T1000 (cell line): Measurements from ENCODE around the gene CASD1.

Experiments used
- DNase-seq: peaks from one replicate; lab custom pipeline; 2025; ENCODE audit warnings: mixed read lengths; lab: John Stamatoyannopoulos, UW

Gene CASD1

DNA sequence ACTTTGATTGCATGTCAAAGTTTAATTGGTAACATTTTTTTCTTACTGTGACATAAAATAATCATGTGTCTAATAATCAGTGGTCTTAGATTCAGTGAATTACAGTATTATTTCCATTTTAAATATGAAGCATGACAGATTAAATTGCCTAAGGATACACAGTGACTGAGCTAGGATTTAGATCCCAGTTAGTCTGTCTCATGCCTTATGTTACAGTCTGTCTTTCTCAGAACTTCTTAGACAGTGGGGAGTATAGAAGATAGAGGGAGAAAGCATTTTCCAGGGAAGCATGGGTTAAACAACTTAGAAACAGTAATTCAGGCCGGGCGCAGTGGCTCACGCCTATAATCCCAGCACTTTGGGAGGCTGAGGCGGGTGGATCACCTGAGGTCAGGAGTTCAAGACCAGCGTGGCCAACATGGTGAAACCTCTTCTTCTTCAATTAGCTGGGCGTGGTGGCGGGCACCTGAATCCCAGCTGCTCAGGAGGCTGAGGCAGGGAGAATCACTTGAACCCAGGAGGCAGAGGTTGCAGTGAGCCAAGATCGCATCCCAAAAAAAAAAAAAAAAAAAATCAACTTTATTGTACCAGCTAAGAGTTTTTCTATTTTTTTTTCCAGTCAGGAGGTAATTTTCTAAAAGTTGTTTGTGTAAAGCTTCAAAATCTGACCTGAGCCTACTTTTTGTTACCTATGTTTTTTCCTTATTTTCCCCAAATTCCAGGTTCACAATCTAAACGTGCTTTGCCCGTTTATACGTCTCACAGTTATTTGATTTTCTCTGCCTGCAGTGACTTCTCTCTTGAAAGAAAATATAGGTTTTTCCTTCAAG is 3.3 kb downstream of the CASD1 start:
- no peak for DNase-seq

DNA sequence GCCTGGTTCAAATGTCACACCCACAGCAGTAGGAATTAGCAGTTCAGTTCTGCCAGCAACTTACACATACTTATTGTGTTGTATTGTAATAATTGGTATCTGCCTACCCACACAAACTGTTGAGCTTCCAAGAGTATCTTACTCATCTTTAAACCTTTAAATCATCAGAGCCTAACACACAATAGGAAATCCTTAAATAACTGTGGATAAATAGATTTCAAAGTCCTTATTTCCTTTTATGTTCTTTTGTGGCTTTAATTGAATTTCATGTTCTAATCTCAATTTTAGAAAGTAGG is 3.9 kb downstream of the CASD1 start:
- no peak for DNase-seq

DNA sequence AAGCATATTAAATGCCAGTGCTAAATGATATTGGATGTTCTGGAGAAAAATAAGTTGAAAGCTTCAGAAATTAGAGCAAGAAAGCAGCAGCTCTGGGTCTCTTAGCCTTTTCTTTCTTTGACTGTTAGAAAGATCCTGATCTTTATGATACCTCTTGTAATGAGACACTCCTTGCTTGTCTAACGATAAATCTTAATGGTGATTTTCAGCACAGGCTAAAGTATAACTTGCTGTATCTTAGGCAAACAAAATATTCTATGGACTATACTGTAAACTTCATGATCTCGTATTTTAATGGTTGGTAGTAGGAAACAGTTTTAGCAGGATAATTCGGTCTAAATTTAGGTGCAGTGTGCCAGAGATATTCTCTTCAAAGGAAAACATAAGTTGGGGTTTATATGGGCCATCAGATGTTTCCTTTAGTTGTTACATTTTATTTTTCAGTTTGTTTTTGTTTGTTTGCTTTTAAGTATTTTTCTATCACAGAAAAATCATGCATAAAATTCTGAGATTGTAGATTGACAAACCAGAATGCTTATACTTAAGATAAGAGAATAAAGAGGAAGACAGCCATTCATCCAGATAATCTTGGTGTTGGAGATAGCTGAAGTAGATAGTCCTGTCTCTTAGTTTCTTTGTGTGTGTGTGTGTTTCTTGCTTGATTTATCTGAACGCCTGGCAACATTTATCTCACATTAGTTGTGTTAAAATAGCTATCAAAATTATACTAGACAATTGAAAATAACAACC is 4.7 kb downstream of the CASD1 start:
- no peak for DNase-seq

DNA sequence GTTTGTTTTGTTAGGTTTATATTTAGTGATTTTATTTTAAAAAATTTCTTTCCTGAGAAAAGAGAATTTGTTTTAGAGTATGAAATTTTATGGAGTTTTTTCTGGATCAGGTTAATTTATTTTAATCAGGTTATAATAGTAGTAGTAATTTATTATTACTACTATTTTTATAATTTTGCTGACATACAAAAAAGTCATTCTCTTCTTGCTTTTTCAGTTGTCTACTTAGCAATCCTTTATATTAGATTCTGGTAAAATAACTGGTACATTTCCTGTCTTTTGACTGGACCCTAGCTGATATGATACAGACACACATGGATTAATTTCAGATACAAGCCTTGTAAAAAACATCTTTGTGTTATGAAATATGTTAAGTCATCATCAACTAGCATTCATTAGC is 5.3 kb downstream of the CASD1 start:
- no peak for DNase-seq

DNA sequence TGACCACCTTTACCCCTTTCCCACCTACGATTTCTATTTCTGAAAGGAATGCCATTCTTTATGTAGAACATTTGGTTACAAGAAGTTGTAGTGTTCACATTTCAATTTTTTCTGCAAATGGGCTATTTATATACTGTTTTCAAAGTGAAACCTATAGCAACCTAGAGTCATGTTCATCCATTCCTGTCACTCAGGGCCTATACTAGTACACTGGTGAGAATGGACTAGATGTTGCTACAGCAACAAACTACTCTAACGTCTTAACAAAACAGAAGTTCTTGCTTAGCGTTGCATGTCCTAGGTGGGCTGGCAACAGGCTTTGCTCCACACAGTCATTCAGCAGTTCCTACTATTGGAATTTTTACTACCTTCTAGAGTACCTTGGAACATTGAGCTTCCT is 16.3 kb downstream of the CASD1 start:
- DNase-seq: no peak

GRCh38 chr7:94529516-94529915 is 19.9 kb downstream of the CASD1 start:
- no peak for DNase-seq

DNA sequence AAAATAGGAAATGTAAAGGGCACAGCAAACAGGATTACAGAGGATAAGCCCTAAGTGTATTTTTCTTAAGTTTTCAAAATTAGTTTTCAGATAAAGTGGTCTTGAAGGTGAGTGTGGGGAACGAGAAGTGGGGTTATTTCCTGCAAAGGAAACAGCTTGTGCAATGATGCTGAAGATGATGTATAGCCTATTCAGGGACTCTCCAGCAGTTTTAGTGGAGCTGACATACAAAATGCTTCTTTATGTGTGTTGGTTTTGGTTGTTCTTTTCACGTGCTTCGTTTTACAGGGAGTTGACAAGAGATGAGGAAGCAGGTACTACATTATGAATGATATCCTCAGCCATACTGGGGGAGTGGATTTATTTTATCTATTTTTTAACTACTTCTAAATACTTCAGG is 20.5 kb downstream of the CASD1 start:
- no peak for DNase-seq

GRCh38 chr7:94532676-94533075 is 23.1 kb downstream of the CASD1 start:
- no peak for DNase-seq

DNA sequence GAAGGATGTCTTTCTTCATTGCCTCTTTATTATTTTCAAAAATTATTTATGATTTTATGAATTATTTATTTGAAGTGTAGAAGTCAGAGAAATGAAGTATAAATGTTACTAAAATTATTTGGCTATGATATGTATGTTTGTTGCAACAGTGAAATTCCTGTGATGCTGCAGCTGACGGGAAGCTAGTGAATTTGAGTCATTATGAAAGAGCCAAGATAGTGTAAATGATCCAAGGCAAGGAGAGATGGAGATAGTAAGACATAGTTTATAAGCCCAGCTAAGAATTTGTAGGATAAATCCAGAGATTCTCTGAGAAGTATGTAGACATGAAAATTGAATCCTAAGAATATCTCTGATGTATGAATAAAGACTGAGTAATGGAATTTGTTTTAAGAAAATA is 30.8 kb downstream of the CASD1 start:
- no peak for DNase-seq

- no peak for DNase-seq
Observed at GRCh38 chr7:94547126-94547525, 37.5 kb downstream of the CASD1 start.

DNA sequence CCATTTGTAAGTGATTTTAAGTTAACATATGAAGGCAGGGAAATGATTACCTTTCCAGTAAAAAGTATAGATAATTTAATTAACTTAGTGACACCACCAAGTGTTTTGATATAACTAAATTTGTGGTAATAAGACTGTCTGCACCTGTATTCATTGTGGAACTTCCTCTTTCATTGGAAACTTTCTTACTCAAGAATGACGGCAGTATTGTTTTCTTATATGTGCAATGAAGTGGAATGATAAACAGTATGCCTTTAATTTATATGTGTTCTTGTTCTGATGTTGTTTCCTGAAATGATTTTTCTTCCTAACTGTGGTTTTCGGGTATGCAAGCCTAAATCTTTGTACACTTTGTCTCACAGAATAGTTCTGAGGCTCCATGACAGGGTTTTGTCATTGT is 46.4 kb downstream of the CASD1 start:
- no peak for DNase-seq

DNA sequence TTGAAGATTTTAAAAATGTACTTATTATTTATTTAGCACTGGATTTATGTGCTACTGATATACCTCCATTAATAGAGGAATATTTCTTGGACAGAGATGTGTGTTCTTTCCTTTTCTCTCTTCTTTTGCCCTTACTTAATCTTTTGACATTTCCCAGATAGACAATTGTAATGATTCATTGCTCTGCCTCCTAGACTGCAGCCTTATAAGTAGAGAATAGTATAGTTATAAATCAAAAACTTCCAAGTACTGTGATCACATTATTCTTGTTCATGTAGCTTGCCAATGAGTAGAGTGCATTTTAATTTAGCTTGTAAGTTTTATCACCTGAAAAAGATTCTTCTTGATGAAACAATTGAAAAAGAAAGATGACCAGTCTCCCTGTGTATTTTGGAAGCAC is 47.6 kb downstream of the CASD1 start:
- no peak for DNase-seq

GRCh38 chr7:94559972-94560371 is 50.4 kb downstream of the CASD1 start:
- no peak for DNase-seq

- no peak for DNase-seq
Observed at GRCh38 chr7:94561841-94562514, 52.4 kb downstream of the CASD1 start.

DNA sequence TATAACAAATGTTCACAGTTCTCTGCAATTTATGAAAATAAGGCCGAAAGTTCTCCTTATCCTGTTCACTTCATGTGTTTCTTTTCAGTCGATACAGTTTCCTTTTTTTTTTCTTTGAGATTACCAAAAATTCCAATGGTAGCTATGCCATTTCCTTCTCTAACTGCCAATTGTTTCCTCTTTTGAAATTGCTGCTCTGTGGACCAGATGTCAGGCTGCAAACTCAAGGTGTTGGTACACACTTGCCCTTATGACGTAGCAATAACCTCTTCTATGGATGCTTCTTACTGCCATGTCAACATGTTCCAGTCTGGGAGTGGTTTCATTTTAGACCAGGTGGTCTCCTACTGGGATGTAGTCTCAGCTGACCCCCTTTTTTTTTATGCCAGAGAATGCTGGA is 52.9 kb downstream of the CASD1 start:
- no peak for DNase-seq

GRCh38 chr7:94565247-94565894 is 55.8 kb downstream of the CASD1 start:
- no peak for DNase-seq

DNA sequence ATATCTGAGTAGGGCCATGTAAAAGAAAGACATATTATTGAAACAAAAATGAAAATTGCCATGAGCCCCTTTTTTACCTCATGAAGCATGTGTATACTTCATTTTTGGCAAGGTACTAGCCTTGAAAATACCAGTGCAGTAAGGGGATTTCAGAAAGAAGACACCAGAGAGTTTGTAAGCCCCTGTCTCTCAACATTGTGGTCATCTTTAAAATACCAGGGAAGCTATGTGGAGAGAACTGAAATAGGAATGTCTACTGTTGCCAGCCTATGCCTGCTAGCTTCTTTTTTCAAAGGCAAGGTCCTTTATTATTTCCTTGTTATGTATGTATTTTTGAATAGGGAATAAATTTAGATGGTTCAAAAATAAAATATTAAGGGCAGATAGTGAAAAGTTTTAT is 57.8 kb downstream of the CASD1 start:
- no peak for DNase-seq

DNA sequence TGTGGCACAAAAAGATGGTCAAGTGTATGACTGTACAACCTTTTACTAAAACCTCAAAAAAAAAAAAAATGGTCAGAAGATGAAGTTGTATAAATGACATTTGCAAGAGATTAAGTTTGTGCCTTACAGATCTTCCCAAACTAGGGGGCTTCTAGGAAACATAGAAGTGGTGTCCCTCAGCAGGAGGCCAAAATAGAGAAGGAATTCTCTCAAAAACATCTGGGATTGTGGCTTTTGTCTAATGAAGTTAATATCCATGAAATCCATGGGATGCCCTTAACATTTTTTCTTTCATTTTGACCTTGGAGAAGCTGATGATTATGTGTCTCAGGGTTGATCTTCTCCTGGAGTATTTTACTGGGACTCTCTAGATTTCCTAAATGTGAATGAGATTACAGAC is 62.2 kb downstream of the CASD1 start:
- no peak for DNase-seq

- no peak for DNase-seq
Observed at GRCh38 chr7:94575646-94576045, 66.0 kb downstream of the CASD1 start.

DNA sequence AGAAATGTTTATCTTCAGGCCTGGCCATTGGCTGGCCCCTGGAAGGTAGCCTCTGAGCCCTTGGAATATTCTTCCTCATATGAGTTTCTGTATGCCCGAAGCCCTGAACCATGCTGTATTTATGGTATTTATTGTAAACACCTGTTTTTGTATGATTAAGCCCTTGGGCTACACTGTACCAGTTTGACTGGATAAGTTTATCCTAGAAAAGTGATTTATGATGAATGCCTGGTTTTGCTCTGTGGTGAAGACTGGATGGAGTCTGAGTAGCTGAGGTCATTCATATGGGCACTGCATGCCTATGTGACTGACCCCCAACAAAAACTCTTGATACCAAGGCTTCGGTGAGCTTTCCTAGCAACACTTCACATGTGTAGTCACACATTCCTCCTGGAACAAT is 66.7 kb downstream of the CASD1 start:
- DNase-seq: no peak

DNA sequence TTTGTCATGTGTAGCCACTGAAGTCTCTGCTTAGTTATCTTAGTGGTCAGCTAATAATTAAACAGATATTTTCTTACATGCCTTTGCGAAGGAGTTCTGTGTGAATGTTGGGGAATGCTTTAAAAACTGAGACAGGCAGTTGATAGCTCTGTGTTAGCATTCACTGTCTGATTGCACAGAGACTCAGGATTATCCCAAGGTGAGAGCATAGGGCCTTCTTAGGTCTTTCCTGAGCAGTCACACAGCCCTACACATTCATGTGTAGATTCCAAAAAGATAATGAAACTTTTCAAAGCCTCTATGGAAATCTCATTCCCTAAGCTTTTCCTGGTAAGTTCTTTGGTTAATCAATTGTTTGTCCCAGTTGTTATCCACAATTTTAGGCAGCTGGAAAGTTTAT is 67.7 kb downstream of the CASD1 start:
- no peak for DNase-seq

GRCh38 chr7:94578614-94579013 is 69.0 kb downstream of the CASD1 start:
- DNase-seq: no peak

GRCh38 chr7:94579470-94579869 is 69.9 kb downstream of the CASD1 start:
- no peak for DNase-seq
